H9 (cell line): Measurements from ENCODE around the gene CACNA2D3. TPM values are rescaled to one million over a fixed set of nuclear protein-coding genes. Genes with fewer than 3 reads are reported as not detected.

ENCODE experiments used
- DNase-seq: peaks from one replicate; pipeline ENCODE4 v3.0.0-alpha.2; 2017
- H2AFZ ChIP-seq: one replicate; pipeline ENCODE4 v1.6.1; 2013; ENCODE audit warnings: mild to moderate bottlenecking, low read length, control low read depth, moderate library complexity
- H2AK5ac ChIP-seq: 2 replicates; pipeline ENCODE4 v1.6.1; 2013; ENCODE audit warnings: low read length, control low read depth, mixed read lengths; ENCODE audit not compliant: insufficient read length
- H2BK120ac ChIP-seq: one replicate; pipeline ENCODE4 v1.6.1; 2013; ENCODE audit warnings: low read depth, mild to moderate bottlenecking, low read length, control low read depth, inconsistent platforms; ENCODE audit not compliant: poor library complexity, severe bottlenecking
- H2BK12ac ChIP-seq: 2 replicates; pipeline ENCODE4 v1.6.1; 2013; ENCODE audit warnings: low read length, control low read depth, mixed read lengths, low read depth; ENCODE audit not compliant: insufficient read length
- H2BK15ac ChIP-seq: 2 replicates; pipeline ENCODE4 v1.6.1; 2013; ENCODE audit warnings: low read depth, low read length, control low read depth
- H2BK20ac ChIP-seq: one replicate; pipeline ENCODE4 v1.6.1; 2013; ENCODE audit warnings: low read depth, mild to moderate bottlenecking, low read length, control low read depth, inconsistent platforms; ENCODE audit not compliant: poor library complexity, severe bottlenecking
- H2BK5ac ChIP-seq: 2 replicates; pipeline ENCODE4 v1.6.1; 2013; ENCODE audit warnings: low read length, control low read depth, mixed read lengths; ENCODE audit not compliant: insufficient read length
- H3K14ac ChIP-seq: 2 replicates; pipeline ENCODE4 v1.6.1; 2013; ENCODE audit warnings: low read length, control low read depth; ENCODE audit not compliant: insufficient read depth
- H3K18ac ChIP-seq: 2 replicates; pipeline ENCODE4 v1.6.1; 2013; ENCODE audit warnings: low read depth, mild to moderate bottlenecking, mixed read lengths, low read length, control low read depth; ENCODE audit not compliant: insufficient read length
- H3K23ac ChIP-seq: 2 replicates; pipeline ENCODE4 v1.6.1; 2013; ENCODE audit warnings: low read length, control low read depth, mixed read lengths, low read depth; ENCODE audit not compliant: insufficient read length
- H3K23me2 ChIP-seq: 2 replicates; pipeline ENCODE4 v1.6.1; 2013; ENCODE audit warnings: low read depth, mild to moderate bottlenecking, mixed read lengths, low read length, control low read depth; ENCODE audit not compliant: insufficient read length, poor library complexity, severe bottlenecking
- H3K27ac ChIP-seq: 2 replicates; pipeline ENCODE4 v1.5.1; 2013; ENCODE audit warnings: low read length, control low read depth, mixed read lengths, low read depth; ENCODE audit not compliant: insufficient read length
- H3K27me3 ChIP-seq: 2 replicates; pipeline ENCODE4 v1.6.1; 2013; ENCODE audit warnings: low read length, control low read depth, inconsistent platforms; ENCODE audit not compliant: insufficient read depth
- H3K4ac ChIP-seq: 2 replicates; pipeline ENCODE4 v1.6.1; 2013; ENCODE audit warnings: low read depth, mild to moderate bottlenecking, control low read depth, inconsistent platforms, low read length, moderate library complexity
- H3K4me1 ChIP-seq: 2 replicates; pipeline ENCODE4 v1.6.1; 2013; ENCODE audit warnings: low read length, control low read depth, inconsistent platforms; ENCODE audit not compliant: insufficient read depth
- H3K4me2 ChIP-seq: 2 replicates; pipeline ENCODE4 v1.6.1; 2013; ENCODE audit warnings: low read length, control low read depth, mixed read lengths; ENCODE audit not compliant: insufficient read length, insufficient read depth
- H3K56ac ChIP-seq: 2 replicates; pipeline ENCODE4 v1.6.1; 2013; ENCODE audit warnings: low read depth, mild to moderate bottlenecking, mixed read lengths, low read length, control low read depth; ENCODE audit not compliant: insufficient read length
- H3K79me1 ChIP-seq: 2 replicates; pipeline ENCODE4 v1.6.1; 2013; ENCODE audit warnings: low read depth, mild to moderate bottlenecking, moderate library complexity, low read length, control low read depth, inconsistent platforms; ENCODE audit not compliant: insufficient read depth, poor library complexity, severe bottlenecking
- H3K79me2 ChIP-seq: 2 replicates; pipeline ENCODE4 v1.6.1; 2013; ENCODE audit warnings: low read length, control low read depth, inconsistent platforms; ENCODE audit not compliant: insufficient read depth
- H3K9ac ChIP-seq: 2 replicates; pipeline ENCODE4 v1.6.1; 2013; ENCODE audit warnings: low read length, control low read depth, mixed read lengths; ENCODE audit not compliant: insufficient read length; ENCODE audit errors: extremely low read depth
- H3K9me3 ChIP-seq: one replicate; pipeline ENCODE4 v1.6.1; 2013; ENCODE audit warnings: low read depth, low read length, inconsistent platforms; ENCODE audit not compliant: control insufficient read depth
- H3T11ph ChIP-seq: one replicate; pipeline ENCODE4 v1.6.1; 2013; ENCODE audit warnings: mild to moderate bottlenecking, low read length, control low read depth, inconsistent platforms
- H4K20me1 ChIP-seq: one replicate; pipeline ENCODE4 v1.6.1; 2013; ENCODE audit not compliant: control insufficient read depth, insufficient read length, insufficient read depth
- H4K5ac ChIP-seq: 2 replicates; pipeline ENCODE4 v1.6.1; 2013; ENCODE audit warnings: low read depth, mild to moderate bottlenecking, mixed read lengths, low read length, control low read depth; ENCODE audit not compliant: insufficient read length
- H4K8ac ChIP-seq: replicated peaks from 2 replicates; pipeline ENCODE4 v1.6.1; 2013; ENCODE audit warnings: low read length, control low read depth, mixed read lengths, low read depth; ENCODE audit not compliant: insufficient read length
- H4K91ac ChIP-seq: 2 replicates; pipeline ENCODE4 v1.6.1; 2013; ENCODE audit warnings: low read depth, mild to moderate bottlenecking, moderate library complexity, mixed read lengths, low read length, control low read depth; ENCODE audit not compliant: insufficient read length
- H3K27ac Mint-ChIP-seq, 3 experiments: 2 replicates in 2 of 3; 3 replicates in 1 of 3; pipeline ENCODE4 v1.8.0; 2020 to 2021; ENCODE audit warnings: mixed read lengths in 3 of 3, mild to moderate bottlenecking in 1 of 3, moderate library complexity in 1 of 3
- H3K27me3 Mint-ChIP-seq: 2 replicates; pipeline ENCODE4 v1.8.0; 2021; ENCODE audit warnings: low read depth, mild to moderate bottlenecking, moderate library complexity, mixed read lengths
- H3K36me3 Mint-ChIP-seq, 3 experiments: 2 replicates in 2 of 3; 3 replicates in 1 of 3; pipeline ENCODE4 v1.8.0; 2020 to 2021; ENCODE audit warnings: low read depth in 3 of 3, mixed read lengths in 3 of 3; ENCODE audit not compliant: insufficient read depth in 1 of 3
- H3K4me1 Mint-ChIP-seq, 2 experiments: 2 replicates each; pipeline ENCODE4 v1.8.0; 2020; ENCODE audit warnings: mixed read lengths in 2 of 2
- H3K4me3 Mint-ChIP-seq, 2 experiments: 2 replicates in 1 of 2; 3 replicates in 1 of 2; pipeline ENCODE4 v1.8.0; 2020 to 2021; ENCODE audit warnings: mild to moderate bottlenecking in 2 of 2, mixed read lengths in 2 of 2, moderate library complexity in 1 of 2
- H3K9me3 Mint-ChIP-seq, 2 experiments: 2 replicates in 1 of 2; 3 replicates in 1 of 2; pipeline ENCODE4 v1.8.0; 2020; ENCODE audit warnings: mild to moderate bottlenecking in 2 of 2, mixed read lengths in 2 of 2, moderate library complexity in 1 of 2
- WGBS: extraction: QIAGEN DNeasy Blood & Tissue Kit; methylation state at CpG from one replicate; pipeline ENCODE4 v1.1.7; 2013; ENCODE audit warnings: missing lambda C conversion rate, low lambda C conversion rate, mixed read lengths; ENCODE audit not compliant: insufficient read length; ENCODE audit errors: extremely low coverage; 5-methylcytosine and 5-hydroxymethylcytosine counted together
- total RNA-seq: library from RNA; stranded (reverse); gene quantifications from 2 replicates; pipeline ENCODE4 v1.2.1, GENCODE V29; 2021
- TF ChIP-seq, protein P1 (sequence below): fragments of 200-600 bp; sonication (generic); conservative IDR thresholded peaks from 3 replicates; pipeline ENCODE4 v1.8.0; 2021; ENCODE audit warnings: antibody characterized with exemption, mild to moderate bottlenecking

Gene CACNA2D3
- total RNA-seq, 1 experiment from 2014 or later: 3.2 TPM

GRCh38 chr3:54866251-54866650 lies 743.9 kb downstream of the CACNA2D3 start:
- Histone ChIP-seq H3K4me1 (peaks cover 5% of the 10 kb centered on the region), H3K4ac (no peak overlapping the region), H3T11ph (no peak overlapping the region), H3K4me2 (no peak overlapping the region), H3K79me1 (no peaks in the 10 kb centered on the region), H2AFZ (no peak overlapping the region), H3K56ac (no peak overlapping the region), H2BK20ac (no peak overlapping the region), H3K14ac (no peak overlapping the region), H3K23ac (no peak overlapping the region), H3K27me3 (no peaks in the 10 kb centered on the region), H4K20me1 (no peaks in the 10 kb centered on the region), H2AK5ac (no peak overlapping the region), H2BK15ac (no peak overlapping the region), H3K9ac (no peak overlapping the region), H4K91ac (no peak overlapping the region), H3K23me2 (no peaks in the 10 kb centered on the region), H2BK5ac (no peak overlapping the region), H3K18ac (no peak overlapping the region), H2BK120ac (no peak overlapping the region), H2BK12ac (no peak overlapping the region), H3K79me2 (no peaks in the 10 kb centered on the region), H4K8ac (no peak overlapping the region), H4K5ac (no peak overlapping the region), H3K27ac (no peak overlapping the region), H3K9me3 (no peaks in the 10 kb centered on the region)
- H3K27ac Mint-ChIP-seq: no peak overlapping the region
- H3K4me3 Mint-ChIP-seq: no peak overlapping the region
- H3K9me3 Mint-ChIP-seq: no peaks in the 10 kb centered on the region
- peaks cover 8 to 14% of the 10 kb centered on the region in 2 experiments for H3K4me1 Mint-ChIP-seq
- H3K36me3 Mint-ChIP-seq: no peaks in the 10 kb centered on the region; a peak in 1 of 7 replicates
- no peak for DNase-seq
- no peaks in the 10 kb centered on the region for H3K27me3 Mint-ChIP-seq
- WGBS: no CpG with 5 or more reads among the region's 4 CpGs
- TF ChIP-seq, protein P1, sequence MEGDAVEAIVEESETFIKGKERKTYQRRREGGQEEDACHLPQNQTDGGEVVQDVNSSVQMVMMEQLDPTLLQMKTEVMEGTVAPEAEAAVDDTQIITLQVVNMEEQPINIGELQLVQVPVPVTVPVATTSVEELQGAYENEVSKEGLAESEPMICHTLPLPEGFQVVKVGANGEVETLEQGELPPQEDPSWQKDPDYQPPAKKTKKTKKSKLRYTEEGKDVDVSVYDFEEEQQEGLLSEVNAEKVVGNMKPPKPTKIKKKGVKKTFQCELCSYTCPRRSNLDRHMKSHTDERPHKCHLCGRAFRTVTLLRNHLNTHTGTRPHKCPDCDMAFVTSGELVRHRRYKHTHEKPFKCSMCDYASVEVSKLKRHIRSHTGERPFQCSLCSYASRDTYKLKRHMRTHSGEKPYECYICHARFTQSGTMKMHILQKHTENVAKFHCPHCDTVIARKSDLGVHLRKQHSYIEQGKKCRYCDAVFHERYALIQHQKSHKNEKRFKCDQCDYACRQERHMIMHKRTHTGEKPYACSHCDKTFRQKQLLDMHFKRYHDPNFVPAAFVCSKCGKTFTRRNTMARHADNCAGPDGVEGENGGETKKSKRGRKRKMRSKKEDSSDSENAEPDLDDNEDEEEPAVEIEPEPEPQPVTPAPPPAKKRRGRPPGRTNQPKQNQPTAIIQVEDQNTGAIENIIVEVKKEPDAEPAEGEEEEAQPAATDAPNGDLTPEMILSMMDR: no peak
